ENCODE data around the gene RPS26. TPM values are rescaled to one million over a fixed set of nuclear protein-coding genes. Genes with fewer than 3 reads are reported as not detected.
A peak's percentile ranks its signal among the peaks of the same experiment; 100 is the strongest.
"Not testable (repeated sequence)": the region's sequence is repeated elsewhere in the genome, so short reads cannot be mapped to it uniquely, and the experiment has no call there.

The RPS26 gene
- total RNA-seq, 1 donor from 2014 or later, result 25.7 TPM

- no peak for TF ChIP-seq CTCF (IDR thresholded peaks at IDR 0.05; ENCODE audit: unreplicated experiment)
- DNase-seq (ENCODE audit: low spot score in 2 of 2, unreplicated experiment in 2 of 2), result peak in 1 of 2 experiments; percentile 40
Measured at GRCh38 chr12:56040963-56041551, 661 bp upstream of the RPS26 start.

GRCh38 chr12:56042430-56042813, 704 bp downstream of the RPS26 start:
- peaks cover 16% of the 10 kb centered on the region for H3K36me3 Mint-ChIP-seq
- H3K27ac Mint-ChIP-seq, result peak overlapping the region; percentile 98
- H3K9me3 Mint-ChIP-seq; H3K27me3 Mint-ChIP-seq (ENCODE audit: low read depth); DNase-seq (ENCODE audit: low spot score in 2 of 2, unreplicated experiment in 2 of 2): not testable (repeated sequence)
- H3K4me1 Mint-ChIP-seq, result peaks cover 22% of the 10 kb centered on the region
- H3K4me3 Mint-ChIP-seq, result peak overlapping the region; percentile 96

More at GRCh38 chr12:56040963-56041551, 661 bp upstream of the RPS26 start:
- Mint-ChIP-seq H3K4me1 (peaks cover 19% of the 10 kb centered on the region), H3K27me3 (ENCODE audit: low read depth) (no peaks in the 10 kb centered on the region), H3K9me3 (no peaks in the 10 kb centered on the region), H3K27ac (peak overlapping the region; percentile 92), H3K4me3 (peak overlapping the region; percentile 96), H3K36me3 (peaks cover 21% of the 10 kb centered on the region)

- no peak for TF ChIP-seq CTCF (IDR thresholded peaks at IDR 0.05; ENCODE audit: unreplicated experiment)
- no peak for DNase-seq (ENCODE audit: low spot score in 2 of 2, unreplicated experiment in 2 of 2)
- H3K27ac Mint-ChIP-seq, result peak overlapping the region; percentile 98
- H3K4me3 Mint-ChIP-seq, result peak overlapping the region; percentile 96
- H3K9me3 Mint-ChIP-seq, result no peaks in the 10 kb centered on the region
- H3K27me3 Mint-ChIP-seq (ENCODE audit: low read depth), result no peaks in the 10 kb centered on the region
- H3K4me1 Mint-ChIP-seq, result peaks cover 22% of the 10 kb centered on the region
- peaks cover 14% of the 10 kb centered on the region for H3K36me3 Mint-ChIP-seq
Measured at GRCh38 chr12:56042843-56043242, 1.1 kb downstream of the RPS26 start.

- Mint-ChIP-seq H3K27me3 (ENCODE audit: low read depth) (no peaks in the 10 kb centered on the region), H3K9me3 (no peaks in the 10 kb centered on the region), H3K36me3 (peaks cover 8% of the 10 kb centered on the region), H3K4me1 (peaks cover 15% of the 10 kb centered on the region), H3K27ac (peak overlapping the region; percentile 72), H3K4me3 (no peak overlapping the region)
- no peak for DNase-seq (ENCODE audit: low spot score in 2 of 2, unreplicated experiment in 2 of 2)
- TF ChIP-seq CTCF (IDR thresholded peaks at IDR 0.05; ENCODE audit: unreplicated experiment), result no peak
Measured at GRCh38 chr12:56046027-56046780, 4.5 kb downstream of the RPS26 start.

- DNase-seq (ENCODE audit: low spot score in 2 of 2, unreplicated experiment in 2 of 2), result no peak
- Mint-ChIP-seq H3K4me1 (peaks cover 2% of the 10 kb centered on the region), H3K27ac (no peak overlapping the region), H3K4me3 (no peak overlapping the region), H3K27me3 (ENCODE audit: low read depth) (no peaks in the 10 kb centered on the region), H3K9me3 (no peaks in the 10 kb centered on the region), H3K36me3 (no peaks in the 10 kb centered on the region)
- no peak for TF ChIP-seq CTCF (IDR thresholded peaks at IDR 0.05; ENCODE audit: unreplicated experiment)
Measured at GRCh38 chr12:56053407-56053893, 11.7 kb downstream of the RPS26 start.

- not testable (repeated sequence) for H3K27ac Mint-ChIP-seq; H3K36me3 Mint-ChIP-seq; DNase-seq (ENCODE audit: low spot score in 2 of 2, unreplicated experiment in 2 of 2); H3K4me1 Mint-ChIP-seq; H3K9me3 Mint-ChIP-seq; H3K27me3 Mint-ChIP-seq (ENCODE audit: low read depth); H3K4me3 Mint-ChIP-seq
Measured at GRCh38 chr12:56059964-56060363, 18.2 kb downstream of the RPS26 start.
